Suppressor macrophage treated with lipopolysaccharide for 1 hour (primary cell): Measurements from ENCODE around the gene OR4D10.
"Not testable (repeated sequence)": the region's sequence is repeated elsewhere in the genome, so short reads cannot be mapped to it uniquely, and the experiment has no call there.

Source experiments
- DNase-seq, 3 donors: peaks; one replicate each; pipeline ENCODE4 v3.0.0-alpha.2; 2020 to 2022

The OR4D10 gene

DNA sequence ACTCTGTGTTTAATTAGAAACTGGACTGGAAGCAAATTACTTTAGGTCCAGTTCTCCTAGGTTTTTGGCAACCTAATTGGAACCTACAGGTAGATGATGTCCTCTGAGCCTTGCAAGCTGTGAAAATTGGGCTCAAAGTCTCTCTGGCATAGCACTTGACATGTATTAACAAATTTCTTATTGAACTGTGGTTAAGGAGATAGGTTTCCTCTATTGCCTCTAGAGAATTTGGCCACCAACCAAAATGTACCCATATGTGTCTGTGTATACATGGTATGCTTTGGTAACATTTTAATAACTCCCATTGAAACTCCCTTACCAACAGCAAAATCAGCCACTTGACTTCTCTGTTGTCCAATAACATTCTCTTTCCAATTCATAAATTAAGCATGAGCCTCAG lies at the start of gene OR4D10:
OR4D10 (plus strand) TSS at position 301 of the 400 bp plus-strand sequence. CDS start 4,115 bp downstream, outside the sequence.
- no peak for DNase-seq

DNA sequence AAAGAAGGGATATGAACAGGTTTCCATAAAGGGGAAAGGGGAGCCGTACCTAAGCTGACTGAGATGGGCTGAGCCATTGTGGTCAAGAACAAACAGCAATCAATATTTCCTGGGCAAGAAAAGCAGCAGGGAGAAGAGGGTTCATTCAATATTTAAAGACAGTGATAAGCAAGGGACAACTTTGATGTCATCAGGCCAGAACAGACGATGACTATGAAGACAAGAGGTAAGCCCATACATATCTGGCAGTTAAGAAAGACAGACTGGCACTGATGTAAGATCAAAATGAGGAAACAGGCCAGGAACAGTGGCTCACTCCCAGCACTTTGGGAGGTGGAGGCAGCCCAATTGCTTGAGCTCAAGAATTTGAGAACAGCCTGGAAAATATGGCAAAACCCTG lies 49.3 kb upstream of the OR4D10 start:
- DNase-seq = peak in 2 of 3 donors; percentile 4 to 17

DNA sequence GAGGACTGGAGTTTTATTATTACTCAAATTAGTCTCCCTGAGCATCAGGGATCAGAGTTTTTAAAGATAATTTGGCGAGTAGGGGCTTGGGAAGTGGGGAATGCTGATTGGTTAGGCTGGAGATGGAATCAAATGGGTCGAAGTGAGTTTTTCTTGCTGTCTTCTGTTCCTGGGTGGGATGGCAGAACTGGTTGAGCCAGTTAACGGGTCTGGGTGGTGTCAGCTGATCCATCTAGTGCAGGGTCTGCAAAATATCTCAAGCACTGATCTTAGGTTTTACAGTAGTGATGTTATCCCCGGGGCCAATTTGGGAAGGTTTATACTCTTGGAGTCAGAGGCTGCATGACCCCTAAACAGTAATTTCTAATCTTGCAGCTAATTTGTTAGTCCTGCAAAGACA lies 48.0 kb upstream of the OR4D10 start:
- no peak for DNase-seq

DNA sequence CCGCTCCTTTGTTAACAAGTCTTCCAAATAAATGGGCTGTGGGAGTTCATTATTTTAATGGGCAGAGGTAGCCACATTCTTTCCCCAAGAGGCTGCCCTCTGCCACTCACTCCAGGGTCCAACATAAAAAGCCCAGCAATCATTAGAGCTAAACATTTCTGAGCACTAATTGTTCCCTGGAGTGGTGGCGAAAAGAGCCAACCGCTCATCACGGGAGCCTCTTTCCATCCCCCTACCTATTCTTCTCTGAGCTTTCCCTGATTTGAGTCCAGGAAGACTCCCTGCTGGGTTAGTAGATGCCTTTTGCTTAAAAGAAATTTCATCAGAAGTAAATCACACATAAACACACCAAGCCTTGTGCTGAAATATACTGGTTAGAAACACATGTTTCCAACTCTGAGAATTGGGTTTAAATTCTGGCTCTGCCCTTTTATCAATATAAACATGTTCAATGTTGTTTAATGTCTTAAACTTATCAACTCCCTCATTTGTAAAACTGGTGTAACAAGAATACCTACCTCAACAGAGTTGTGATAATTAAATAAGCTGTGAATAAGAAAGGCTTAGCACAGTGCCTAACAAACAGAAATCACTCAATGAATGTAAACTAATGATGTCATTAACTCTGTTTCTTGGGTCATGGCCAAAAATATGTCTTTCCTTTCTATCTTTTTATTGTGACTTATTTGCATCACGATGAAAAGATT lies 46.6 kb upstream of the OR4D10 start, which contains the start of gene OR5A2:
OR5A2 (minus strand) TSS at position 53 of the 707 bp plus-strand sequence. CDS start 3,460 bp downstream, outside the sequence.
- DNase-seq = no peak

DNA sequence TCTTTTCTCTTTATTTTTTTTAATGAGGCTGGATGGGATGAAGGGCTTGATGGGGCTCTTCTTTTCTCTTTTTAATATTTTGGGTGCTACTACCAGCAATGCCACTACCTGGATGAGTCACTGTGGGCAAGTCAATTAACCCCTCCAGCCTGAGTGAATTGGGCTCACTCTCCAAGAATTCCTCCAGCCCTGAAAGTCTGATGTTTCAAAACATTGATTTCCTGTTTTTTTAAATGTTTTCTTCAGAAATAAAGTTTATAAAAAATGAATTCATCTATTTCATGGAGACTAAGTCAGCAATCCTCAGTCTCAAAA lies 46.1 kb upstream of the OR4D10 start:
- DNase-seq = no peak

DNA sequence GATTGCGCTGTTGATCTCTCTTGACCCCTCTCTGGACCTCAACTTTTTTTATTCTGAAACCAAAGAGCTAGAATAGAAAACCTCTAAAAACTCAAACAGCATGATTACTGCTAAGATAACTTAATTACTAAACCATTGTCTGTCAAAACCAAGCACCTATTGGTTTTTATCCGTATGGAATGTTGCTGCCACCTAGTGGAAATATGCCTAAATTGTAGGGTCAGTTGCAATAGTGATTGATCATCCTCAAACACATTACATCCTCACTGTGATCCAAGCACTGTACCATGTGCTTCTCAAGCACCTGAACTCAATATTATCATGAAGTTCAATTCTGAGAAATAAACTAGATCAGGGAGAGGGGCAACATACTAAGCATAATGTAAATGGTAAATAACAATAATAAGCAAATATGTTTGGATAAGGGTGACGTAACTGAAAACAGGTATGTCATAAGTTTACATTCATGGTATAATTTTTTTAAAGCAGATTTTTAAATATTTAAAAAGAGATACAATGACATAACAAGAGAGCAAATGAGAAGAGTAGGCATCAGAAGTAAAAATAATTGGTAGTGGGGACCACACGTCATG lies 43.1 kb upstream of the OR4D10 start:
- DNase-seq = peak; percentile 81 to 91 (median 87)

DNA sequence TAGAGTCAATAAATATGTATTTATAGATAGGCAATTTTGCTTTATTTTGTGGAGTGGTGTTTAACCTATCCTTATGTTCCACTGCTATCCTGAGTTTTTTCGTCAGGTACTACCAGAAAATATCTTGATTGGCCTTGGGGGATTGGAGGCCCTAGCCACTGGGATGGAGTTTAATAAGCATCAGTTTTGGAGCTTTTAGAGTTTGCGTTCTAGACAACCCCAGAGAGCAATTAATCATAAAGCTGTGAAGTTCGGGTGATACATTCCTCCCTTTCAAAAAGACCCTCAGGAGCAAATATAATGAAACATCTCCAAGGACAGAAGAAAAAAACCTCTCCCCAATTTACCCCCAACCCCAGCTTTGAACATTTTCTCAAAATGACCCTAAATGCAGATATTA lies 36.9 kb upstream of the OR4D10 start, which contains the start of gene OR5A1:
OR5A1 (plus strand) TSS at position 301 of the 400 bp plus-strand sequence. CDS start 6,700 bp downstream, outside the sequence.
- no peak for DNase-seq

DNA sequence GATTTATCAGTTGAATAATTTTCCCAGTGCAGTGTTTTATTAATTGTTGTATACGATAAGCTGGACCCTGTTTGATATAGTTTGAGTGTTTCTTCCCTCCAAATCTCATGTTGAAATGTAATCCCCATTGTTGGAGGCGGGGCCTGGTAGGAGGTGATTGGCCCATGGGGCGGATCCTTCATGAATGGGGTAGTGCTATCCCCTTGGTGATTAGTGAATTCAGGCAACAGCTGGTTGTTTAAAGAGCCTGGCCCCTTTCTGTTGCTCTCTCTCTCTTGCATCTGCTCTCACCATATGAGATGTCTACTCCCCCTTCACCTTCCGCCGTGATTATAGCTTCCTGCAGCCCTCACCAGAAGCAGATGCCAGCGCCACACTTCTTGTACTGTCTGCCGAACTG lies 35.3 kb upstream of the OR4D10 start:
- no peak for DNase-seq

DNA sequence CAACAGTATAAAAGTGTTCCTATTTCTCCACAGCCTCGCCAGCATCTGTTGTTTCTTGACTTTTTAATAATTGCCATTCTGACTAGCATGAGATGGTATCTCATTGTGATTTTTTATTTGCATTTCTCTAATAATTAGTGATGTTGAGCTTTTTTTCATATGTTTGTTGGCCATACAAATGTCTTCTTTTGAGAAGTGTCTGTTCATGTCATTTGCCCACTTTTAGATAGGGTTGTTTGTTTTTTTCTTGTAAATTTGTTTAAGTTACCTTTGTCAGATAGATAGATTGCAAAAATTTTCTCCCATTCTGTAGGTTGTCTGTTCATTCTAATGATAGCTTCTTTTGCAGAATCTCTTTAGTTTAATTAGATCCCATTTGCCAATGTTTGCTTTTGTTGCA lies 27.5 kb upstream of the OR4D10 start:
- not testable (repeated sequence) for DNase-seq

DNA sequence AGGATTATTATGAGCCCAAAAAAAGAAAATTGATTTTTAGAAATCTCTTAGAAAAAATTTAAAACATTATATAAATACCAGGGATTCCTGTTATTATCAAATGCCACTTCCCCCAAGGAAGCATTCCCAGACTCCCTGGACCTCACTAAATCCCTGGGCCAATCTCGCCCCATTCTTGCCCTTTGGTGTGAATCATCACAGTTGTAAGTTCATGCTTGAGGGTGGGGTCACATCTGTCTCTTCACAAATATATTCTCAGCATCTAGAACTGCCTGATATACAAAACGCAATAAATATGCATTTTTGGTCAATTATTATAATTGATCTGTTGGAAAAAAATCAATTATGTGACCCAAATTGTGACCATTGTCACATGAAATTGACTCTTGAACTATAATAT lies 24.6 kb upstream of the OR4D10 start:
- DNase-seq = no peak

DNA sequence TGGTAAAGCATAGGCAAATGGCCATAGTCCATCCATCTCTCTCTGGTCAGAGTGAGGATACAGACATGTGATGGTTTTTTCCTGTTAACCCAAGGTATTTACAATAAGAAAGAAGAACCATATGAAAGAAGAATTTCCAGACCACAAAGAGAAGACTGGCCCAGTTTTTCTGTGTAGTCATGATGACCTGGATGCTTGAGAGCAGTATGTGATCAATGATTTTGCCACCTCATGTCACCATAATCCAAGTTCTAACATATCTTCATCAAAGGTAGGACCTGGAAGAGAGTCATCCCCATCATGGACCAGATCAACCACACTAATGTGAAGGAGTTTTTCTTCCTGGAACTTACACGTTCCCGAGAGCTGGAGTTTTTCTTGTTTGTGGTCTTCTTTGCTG lies 16.5 kb upstream of the OR4D10 start, which contains the start of gene OR4D6:
OR4D6 (plus strand) TSS at position 301 of the 400 bp plus-strand sequence; CDS start at position 301, 0 bp downstream.
- no peak for DNase-seq

DNA sequence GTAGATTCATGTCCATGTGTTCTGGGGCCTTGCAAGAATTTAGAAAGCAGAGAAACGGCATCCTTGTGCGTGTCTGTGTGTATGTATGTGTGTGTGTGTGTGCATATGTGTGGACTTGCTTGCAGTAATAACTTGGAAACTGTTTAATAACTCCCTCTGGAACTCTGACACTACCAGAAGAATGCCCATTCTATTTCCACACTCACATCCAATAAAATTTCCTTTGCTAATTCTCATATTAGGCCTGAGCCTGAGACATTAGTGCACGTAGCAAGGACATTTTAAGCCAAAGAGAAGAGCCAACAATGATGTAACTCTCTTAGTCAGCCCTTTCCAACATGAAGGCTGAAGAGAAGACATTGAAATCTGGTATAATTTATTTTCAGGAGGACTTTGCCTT lies 13.2 kb upstream of the OR4D10 start:
- no peak for DNase-seq

DNA sequence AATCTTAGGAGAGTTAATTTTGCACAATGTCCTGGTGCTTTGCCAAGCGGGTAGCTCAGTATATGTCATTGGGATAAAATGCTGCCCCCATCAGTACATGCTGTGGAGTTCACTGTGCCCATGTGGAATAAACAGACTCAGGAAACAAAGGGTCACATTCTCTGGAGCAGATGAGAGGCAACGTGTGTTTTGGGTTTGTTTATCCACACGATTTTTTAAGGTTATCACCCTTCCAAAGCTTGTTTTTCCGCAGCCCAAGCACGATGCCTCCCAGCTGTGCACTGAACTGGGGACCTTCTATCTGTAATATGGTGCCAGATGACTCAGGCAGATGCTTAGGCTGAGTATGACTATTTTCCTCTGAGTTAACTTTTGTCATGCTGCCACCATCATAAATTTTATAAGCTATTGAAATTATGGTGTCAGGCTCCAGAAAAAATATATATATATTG lies 9.9 kb upstream of the OR4D10 start:
- no peak for DNase-seq

DNA sequence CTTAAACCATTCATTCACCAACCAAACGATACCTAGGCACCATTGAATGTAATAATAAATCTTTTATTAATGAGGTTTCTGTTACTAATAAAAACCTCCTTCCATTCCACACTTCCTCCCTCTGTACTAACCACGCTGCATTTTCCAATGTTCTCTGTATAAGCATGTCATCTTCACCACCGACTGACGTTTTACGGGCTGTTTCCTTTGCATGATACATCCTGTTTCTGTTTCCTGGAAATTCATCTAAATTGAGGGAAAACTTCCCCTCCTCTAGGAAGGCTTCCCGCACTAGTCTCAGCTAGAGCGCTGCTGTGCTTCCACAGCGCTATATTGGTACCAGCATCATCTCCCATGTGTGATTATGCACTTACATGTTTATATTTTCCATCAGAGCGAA lies 2.1 kb downstream of the OR4D10 start:
- peak in 1 of 3 donors; percentile 7 for DNase-seq

DNA sequence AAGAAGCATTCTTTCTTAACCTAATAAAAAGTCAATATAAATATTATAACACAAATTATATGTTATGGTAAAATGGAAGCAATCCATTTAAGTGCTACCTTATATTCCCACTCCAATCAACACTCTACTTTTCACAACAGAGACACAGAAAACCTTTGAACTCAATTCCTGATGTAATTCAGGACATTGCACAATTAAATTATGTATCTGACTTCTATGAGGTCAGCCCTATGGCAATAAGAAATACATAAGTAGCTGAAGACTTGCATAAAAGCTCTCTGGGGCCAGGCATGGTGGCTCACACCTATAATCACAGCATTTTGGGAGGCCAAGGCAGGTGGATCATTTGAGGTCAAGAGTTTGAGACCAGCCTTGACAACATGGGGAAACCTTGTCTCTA lies 6.8 kb downstream of the OR4D10 start:
- peak in 2 of 3 donors; percentile 34 to 49 for DNase-seq

DNA sequence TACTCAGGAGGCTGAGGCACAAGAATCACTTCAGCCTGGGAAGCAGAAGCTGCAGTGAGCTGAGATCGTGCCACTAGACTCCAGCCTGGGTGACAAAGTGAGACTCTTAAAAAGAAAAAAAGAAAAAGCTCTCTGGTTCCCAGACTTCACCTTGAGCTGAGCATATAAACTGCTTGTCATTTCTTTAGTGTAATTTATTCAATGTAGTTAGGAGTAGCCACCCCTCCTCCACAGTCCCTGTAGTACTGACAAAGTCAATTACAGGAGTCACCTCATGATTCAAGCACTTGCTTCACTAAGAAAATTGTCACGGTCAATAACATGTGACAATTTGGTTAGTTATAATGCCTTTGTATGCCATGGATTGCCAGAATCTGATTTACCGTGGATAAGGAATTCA lies 7.2 kb downstream of the OR4D10 start:
- no peak for DNase-seq

DNA sequence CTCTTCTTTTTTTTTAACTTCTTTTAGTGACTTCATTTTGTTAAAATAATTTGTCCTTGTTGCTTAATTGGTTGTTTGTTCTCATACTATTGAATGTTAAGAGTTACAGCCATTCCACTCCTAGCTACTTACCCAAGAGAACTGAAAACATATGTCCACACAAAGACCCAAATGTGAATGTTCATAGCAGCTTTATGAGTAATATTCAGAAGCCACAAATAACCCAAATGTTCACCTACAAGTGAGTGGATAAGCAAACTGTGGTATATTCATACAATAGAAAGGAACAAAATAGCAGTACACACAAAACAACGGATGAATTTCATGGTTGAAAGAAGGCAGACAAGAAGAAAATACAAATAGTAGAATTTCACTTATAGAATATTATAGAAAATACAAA lies 28.8 kb downstream of the OR4D10 start:
- DNase-seq = no peak

DNA sequence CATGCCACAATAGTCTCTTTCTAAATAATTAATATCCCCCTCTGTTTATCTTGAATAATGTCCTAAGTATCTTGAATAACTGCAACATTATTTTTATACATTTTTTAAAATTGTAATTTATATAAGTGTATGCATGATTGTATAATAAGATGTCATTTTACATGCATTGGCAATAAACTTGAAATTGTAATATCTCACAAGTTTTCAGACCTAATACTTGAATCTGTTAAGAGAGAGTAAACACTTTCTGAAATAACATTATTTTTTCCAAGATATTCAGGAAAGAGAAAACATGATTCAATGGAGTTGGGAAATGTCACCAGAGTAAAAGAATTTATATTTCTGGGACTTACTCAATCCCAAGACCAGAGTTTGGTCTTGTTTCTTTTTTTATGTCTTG lies 30.2 kb downstream of the OR4D10 start, which contains the start of gene OR4D11:
OR4D11 (plus strand) TSS at position 301 of the 400 bp plus-strand sequence; CDS start at position 301, 0 bp downstream.
- no peak for DNase-seq

DNA sequence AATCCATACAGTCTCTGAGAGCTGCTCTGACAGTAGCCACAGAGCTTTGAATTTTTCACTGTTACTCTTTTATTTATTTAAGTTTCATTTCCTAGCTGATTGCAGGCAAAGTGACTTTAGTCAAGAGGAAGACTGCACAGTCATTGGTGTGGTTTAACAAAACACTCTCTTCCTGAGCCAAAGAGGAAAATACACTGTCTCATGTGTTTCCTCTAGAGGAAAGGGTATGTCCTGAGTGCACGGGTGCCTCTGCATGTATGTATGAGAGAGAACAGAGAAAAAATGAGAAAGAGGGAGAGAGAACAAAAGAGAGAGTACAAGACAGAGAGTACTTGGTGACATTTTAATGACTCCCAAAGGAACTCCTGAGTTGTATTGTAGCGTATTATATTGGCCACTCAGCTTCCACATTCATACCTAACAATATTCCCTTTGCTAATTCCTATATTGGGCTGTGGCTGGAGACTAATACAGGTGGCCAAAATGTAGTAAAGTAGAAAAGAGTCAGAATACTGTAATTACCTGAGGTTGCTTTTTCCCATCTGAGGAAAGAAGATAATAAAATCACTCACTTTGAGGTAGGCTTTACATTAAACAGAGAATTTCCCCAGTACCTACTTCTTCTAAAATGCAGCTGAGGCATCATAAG lies 38.0 kb downstream of the OR4D10 start, which contains the start of gene OR4D9:
OR4D9 (plus strand) TSS at position 599 of the 649 bp plus-strand sequence. CDS start 3,374 bp downstream, outside the sequence.
- DNase-seq = peak; percentile 50 to 74 (median 72)

DNA sequence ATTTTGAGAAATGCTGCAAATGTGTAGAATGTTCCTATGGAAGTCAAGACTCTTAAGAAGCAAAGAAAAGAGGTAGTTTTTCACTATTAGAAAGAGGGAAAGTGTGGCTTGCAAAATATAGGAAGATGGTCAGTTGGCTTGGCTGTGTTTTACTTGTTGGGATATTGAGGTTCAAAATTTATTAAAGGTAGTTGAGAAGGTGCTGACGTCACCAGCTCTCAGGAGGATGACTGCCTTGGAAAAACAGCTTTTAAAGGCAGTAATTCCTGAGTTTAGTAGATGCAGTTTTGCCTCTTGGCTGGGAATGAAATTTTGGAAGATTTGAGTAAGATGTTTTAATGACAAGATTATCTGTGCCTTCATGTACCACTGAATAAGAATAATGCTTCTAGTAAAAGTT lies 38.6 kb downstream of the OR4D10 start:
- DNase-seq = no peak

DNA sequence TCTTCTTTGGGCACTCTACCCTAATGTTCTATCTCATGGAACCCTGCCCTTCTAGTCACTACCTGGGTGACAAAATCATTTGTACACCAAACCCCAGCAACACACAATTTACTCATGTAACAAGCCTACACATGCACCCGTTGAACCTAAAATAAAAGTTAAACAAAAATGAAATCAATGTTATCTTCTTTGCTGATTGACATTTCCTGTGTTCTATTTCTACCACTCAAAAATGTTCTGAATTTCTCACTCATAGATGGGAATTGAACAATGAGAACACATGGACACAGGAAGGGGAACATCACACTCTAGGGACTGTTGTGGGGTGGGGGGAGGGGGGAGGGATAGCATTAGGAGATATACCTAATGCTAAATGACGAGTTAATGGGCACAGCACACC lies 47.0 kb downstream of the OR4D10 start:
- not testable (repeated sequence) for DNase-seq

DNA sequence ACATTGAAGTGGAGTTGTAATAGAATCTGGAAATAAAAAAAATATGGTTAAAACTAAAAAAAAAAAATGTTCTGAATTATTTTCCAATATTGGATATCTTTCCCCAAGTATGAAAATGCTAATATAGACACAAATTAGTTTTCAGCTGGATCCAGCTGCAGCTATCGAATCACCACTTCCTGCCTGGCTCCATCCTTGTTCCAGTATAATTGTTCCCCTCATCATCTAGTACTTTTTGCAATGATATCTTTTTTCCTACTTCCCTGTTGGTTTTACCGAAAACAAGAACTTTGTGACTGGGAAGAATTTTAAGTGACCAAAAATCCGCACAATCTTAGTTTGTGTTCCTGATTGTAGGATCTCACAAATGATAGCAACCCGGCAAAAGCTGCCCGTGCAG lies 47.6 kb downstream of the OR4D10 start:
- no peak for DNase-seq

DNA sequence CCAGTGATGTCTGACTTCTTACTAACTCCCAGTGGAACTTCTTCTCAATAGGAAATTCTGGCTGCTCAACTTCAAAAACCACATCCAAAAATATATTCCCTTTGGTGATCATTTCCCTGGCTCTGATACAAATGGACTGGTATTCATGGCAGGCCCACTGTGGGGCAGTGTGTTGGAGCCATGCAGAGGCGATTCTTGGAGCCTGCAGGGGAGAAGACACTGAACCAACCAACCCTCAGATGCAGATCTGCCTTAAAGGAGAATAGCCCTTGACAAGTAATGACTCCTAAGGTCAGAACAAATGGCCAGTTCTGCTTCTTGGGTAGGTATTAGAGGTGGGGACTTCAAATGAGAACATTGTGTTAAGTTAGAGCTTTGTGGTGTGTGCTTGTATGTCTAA lies 50.4 kb downstream of the OR4D10 start:
- no peak for DNase-seq

DNA sequence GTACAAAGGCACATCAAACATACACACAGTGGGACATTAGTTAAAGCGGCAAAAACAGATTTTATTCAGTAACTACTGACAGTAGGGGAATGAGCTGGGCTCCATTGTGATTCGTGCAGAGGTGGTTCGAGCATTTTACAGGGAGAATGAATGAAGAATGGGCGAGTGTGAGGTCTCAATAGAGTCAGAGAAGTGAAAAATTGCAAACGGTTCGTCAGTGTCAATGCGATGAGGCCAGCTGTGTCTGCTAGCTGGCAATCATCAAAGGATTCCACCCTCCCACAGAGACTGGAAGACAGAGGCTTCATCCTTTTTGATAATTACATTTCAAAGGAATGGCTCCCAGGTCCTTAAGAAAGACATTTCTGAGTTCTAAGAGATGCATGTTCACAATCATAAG lies 55.6 kb downstream of the OR4D10 start:
- no peak for DNase-seq
